GM19099 (cell line): ENCODE results near the gene TSPEAR.

Source experiments
- POLR2A ChIP-seq: IDR thresholded peaks from 3 replicates; pipeline ENCODE4 v1.6.1; 2011; ENCODE audit warnings: low read depth; ENCODE audit not compliant: insufficient read length; ENCODE audit errors: extremely low read depth

Gene TSPEAR

DNA sequence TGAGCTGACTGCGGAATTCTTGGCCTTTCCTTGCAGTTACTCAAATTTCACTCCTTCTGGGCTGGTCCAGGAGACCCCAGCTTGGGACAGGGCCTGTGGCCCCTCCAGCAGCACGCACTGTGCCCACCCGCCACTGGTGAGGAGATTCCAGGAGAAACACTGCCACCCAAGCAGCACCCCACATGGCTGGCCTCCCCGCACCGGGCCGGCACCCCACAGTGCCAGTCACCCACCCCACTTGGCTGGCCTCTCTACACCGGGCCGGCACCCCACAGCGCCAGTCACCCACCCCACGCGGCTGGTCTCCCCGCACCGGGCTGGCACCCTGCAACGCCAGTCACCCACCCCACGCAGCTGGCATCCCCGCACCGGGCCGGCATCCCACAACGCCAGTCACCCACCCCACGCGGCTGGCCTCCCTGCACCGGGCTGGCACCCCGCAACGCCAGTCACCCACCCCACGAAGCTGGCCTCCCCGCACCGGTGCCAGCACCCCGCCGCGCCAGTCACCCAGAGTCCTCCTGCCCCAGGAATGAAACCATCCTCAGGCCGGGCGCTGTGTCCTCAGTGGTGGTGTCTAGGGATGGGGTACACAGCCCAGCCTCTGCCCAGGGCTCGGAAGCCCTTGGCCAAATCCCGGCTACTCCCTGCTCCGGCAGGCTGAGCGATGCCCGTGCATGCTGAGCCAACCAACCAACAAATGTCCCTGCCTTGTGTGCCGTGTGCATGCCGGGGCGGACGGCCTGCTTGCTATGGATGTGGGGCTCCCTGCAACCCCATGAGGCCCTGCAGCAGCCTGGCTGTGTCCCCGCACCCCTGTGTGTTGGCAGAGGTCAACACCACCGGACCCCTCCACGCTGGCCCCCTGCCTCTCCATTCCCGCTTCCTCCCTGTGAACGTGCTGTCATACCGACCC, 38.6 kb upstream of the TSPEAR start:
- TF ChIP-seq POLR2A: no peak

DNA sequence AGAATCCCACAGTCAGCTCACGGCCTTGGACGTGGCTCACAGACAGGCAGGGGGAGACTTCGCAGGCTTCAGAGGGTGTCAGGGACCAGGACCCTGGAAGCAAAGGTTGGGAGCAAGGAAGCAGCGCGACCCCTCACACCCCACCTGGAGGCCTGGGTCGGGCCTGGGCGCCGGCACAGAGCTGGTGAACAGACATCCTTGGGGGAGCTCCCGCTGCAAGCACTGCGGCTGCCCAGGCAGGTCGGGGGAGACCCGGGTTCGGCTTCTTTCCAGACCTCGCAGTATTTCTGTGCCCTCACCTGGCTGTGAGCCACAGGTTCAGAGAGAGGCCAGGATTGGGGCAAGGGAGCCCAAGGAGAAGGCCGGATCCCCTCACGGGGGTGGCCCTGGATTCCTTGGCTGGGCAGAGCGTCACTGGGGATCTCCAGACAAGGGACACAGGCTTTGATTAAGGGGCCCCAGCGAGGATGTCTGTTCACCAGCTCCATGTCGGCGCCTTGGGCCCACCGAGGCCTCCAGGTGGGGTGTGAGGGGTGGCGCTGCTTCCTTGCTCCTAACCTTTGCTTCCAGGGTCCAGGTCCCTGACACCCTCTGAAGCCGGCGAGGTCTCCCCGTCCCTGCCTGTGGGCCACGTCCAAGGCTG, 37.9 kb upstream of the TSPEAR start:
- no peak for TF ChIP-seq POLR2A

DNA sequence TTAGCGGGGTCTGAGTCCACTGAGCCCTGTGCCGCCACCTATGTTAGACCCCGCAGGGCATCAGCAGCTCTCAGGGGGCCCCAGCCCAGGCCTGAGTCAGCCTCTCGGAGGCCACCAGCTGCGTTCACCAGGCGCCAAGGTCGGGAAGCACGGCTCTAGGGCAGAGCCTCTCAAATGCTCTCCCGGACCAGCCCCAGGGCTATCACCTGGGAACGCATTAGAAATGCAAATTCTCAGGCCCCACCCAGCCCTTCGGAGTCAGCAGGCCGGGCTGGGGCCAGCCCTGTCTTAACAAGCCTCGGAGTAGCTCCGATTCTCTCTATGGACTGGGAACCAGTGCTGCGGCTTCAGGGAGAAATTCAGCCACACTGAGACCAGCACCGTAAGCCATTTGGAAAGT, 37.2 kb upstream of the TSPEAR start:
- TF ChIP-seq POLR2A: no peak

DNA sequence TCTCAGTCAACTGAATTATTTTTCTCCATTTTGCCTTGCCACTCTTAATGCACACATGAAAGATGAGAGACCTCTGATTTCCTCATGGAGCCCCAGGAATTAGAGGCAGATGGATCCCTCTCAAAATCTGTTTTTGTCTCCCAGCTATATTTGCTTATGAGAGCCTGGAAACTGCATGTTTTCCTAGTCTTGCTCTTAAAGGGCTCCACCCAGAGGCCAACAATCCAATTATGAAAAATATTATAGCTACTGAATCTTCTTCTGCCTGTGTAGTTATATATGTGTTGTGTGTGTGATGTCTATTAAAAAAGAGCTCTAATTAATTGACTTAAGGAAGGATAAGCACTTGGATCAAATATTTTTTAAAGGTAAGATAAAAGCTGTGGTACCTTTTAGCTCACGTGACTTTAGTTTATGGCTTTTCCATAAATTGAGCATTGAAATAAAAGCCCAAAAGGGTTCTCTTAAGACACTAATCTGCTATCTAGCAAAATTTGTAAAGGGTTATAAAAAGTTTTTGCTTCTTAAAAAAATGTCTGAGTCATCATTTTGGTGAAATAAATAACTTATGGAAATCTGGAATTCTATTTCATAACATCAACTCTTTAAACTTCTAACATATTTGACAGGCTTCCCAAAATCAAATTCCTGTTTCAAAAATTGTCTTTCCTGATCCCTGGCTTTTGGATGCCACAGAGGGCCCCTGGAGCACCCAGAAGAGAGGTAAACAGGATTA, 31.2 kb upstream of the TSPEAR start:
- TF ChIP-seq POLR2A: no peak

DNA sequence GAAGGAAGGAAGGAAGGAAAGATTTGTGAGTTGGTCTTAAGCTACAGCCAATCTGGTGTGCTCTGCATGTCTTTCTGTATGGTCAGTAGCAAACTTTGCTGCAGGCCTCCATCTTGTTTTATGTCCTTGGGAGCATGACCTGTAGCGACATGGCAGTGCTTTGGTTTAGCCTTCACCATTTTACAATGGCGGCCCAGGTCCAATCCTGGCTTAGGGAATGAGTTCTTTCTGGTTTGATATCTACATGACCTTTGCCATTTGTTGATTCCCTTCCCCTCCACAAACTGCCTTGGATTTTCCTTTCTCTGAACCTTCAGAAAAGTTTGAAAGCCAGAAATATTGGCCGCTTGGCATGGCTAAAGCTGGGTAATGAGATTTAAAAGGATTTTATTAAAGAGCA, 30.5 kb upstream of the TSPEAR start:
- TF ChIP-seq POLR2A: no peak

DNA sequence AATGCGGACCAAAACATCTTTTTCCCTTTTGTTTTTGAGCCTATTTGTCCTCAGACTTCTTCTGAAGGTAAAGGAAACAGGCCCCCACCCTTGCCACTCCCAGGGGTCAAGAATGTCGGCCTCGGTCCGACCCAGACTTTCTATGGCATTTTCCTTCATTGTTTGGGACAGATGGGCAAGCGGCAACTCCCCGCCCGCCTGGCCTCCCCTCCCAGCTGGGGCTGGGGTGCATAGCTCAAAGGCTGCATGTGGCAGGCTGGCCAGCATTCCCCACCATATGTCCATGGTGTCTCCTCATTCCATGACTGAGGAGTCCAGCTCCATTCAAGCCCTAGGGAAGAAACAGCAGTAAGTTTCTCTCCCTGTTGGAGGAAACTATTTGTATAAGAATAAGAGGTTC, 29.4 kb upstream of the TSPEAR start:
- TF ChIP-seq POLR2A: no peak

DNA sequence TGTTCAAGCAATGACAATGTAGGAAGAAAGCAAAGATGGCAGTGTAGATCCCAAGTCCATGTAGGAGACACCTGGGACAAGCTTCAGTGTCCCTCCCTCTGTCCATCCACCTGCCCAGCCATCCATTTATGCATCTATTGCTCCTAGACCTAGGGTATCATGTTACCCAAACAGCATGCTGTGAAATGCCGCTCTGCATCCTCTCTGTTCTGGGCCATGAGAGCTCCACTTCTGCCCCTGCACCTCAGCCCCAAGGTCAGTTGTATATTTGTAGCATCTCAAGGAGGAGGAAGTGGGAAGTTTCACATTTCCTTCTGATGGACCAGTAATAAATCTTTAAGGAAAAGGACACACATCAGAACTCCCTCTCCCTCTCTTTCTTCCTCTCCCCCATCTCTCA, 27.9 kb upstream of the TSPEAR start:
- no peak for TF ChIP-seq POLR2A

DNA sequence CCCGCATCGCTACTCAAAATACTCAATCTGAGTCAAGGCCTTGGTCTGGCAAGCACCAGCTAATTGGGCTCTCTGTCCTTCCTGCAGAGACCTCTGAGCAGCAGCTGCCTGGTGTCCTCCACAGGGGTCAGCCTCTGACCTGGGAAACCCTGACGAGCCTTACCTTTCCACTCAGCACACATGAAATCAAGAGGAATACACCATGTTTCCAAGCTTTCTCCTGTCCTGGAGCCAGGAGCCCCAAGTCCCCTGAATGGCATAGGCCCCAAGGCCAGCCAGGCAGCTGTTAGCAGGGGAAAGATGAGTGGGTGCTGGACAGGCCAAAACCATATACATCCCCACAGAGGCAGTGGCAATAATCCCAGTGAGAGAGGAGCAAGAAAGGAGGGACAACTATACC, 27.2 kb upstream of the TSPEAR start:
- no peak for TF ChIP-seq POLR2A

DNA sequence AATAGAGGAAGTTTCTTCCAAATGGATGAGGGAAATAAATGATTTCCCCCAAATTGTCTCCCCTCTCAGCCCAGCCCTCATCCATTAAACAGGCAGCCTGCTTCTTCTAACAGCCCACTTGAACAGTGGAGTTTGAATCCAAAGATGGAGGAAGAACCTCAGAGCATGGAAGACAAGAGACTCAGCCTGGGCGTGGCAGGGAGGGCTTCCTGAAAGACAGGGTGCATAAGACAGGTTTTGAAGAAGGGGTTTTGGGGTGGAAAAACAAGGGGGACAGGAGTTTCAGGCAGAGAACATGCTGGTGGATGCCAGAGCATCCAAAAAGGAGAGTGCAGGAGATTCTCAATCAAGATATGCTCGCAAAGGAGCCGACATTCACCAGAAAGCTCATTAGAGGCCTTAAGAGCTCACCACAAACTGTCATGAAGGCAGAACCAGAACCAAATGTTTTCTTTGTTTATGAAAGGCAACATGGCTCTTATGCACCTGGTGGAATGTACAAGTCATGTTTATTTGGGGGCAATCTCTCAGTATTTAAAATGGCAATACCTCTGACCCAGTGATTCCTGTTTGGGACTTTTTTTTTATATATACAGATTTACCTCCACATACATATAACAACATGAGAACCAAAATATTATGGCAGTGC, 26.5 kb upstream of the TSPEAR start:
- no peak for TF ChIP-seq POLR2A

DNA sequence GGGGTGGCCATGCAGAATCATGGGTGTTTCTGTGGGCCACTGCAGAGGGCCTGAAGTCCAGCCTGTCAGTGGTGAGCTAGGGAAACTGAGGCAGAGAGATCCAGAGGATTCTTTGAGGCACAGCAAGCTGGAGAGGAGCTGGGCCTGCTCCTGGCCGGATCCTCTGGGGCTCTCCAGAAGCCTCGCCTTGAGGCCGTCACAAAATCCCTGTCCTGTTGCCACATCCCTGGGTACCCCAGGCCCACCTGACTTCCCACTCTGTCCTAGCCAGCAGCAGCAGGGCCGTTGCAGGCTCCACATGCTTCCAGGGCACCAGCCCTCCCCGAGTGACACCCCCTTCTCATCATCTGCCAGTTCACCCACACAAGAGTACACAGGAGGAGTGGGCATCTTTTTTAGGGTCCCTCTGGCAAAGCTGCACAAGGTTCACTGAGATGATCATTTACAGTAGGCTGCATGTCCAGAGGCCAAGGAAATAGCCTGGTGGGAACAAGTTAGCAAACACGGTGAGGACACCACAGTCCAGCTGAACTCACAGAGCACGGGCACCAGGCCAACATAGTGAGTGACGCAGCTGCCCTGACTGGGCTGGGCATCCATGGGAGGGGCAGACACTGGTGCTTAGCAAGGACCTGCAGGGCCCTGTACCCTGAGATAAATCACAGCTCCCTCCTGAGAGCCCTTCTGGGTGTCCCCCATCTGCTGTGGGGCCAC, 25.1 kb upstream of the TSPEAR start:
- no peak for TF ChIP-seq POLR2A

DNA sequence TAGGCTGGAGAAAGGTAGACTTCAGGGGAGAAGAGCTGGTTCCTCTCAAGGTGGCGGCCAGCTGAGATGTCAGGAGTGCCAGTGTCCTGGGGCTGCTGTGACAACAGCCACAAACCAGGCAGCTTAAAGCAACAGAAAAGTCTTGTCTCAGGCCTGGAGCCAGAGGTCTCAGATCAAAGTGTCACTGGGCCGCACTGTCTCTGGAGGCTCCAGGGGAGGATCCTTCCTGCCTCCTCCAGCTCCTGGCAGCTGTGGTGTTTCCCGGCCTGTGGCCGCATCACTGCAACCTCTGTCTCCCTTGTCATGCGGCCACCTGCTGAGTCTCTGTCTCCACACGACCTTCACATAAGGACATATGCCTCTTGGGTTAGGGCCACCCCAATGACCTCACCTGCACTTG, 24.4 kb upstream of the TSPEAR start:
- TF ChIP-seq POLR2A: no peak

DNA sequence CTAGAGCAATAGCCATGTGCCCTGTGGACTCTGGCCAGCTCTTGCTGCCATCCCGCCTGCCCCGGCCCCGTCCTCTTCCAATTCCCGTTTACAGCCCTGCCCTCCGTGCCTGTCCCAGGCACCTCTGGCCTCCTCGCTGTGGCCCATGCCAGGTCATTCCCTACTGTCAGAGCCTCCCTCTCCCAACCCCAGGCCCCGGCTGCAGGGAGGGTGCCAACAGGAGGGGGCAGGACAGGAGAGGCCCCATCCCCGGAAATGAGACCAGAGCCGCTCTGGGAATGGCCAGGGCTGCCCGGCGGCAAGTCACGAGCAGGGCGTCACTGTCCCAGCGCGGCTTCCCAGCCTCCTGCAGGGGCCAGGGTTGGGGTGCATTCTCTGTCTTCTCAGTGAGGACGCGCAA, 23.5 kb upstream of the TSPEAR start:
- TF ChIP-seq POLR2A: no peak

DNA sequence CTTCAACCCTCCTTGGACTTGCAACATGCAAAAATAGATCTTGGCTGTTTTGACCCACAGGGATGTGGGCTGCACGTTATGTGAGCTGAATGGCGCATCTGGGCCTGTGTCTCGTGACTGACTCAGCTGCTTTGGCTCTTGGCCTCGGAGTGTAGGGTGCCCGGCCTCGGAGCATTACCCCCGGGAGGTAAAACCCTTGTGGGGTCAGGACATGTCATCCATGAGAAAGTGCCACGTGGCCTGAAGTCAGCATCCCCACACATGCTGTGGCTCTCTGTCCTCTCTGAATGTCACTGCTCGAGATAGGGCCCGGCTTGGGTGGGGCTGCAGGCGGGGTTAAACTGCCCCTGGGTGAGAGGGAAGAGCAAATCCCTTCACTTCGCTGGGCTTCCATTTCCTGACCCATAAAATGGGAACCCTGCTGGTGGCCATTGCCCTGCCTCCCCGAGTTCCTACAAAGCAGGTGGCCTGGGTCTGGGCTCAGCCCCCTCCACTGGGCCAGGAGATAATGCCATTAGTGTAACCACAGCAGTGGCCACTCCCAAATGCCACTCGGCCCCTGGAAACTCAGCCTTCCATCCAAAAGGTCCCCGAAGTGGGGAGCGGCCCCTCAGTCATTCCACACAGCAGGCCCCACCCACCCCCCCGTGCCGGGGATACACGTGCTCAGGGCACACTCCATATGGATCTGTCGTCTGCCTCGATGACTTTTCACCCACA, 22.8 kb upstream of the TSPEAR start:
- TF ChIP-seq POLR2A: no peak

DNA sequence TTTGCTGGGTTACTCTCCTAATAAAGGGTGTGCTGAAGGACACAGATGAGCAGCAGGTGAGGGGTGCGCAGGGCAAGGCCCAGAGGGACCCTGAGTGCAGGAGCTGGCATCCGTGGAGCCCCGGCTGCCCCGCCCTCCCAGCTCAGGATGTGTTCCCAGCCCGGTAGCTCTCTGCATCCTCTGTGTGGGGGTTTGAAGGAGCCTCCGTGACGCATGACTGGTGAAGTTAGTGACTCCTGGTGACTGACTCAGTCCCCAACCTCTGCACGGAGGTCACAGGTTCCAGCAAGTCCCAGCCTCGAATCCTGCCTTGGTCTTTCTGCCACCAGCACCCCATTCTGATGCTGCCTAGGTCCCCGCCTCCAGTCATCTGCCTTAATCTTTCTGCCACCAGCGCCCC, 21.6 kb upstream of the TSPEAR start:
- TF ChIP-seq POLR2A: no peak
